Peyer's patch (tissue), 4 donors: Measurements from ENCODE around the gene ADAMTS2. TPM values are rescaled to one million over a fixed set of nuclear protein-coding genes. Genes with fewer than 3 reads are reported as not detected.
A peak's percentile ranks its signal among the peaks of the same experiment; 100 is the strongest.

Experiments used
- DNase-seq, 3 donors: peaks; one replicate each; pipeline ENCODE4 v3.0.0-alpha.2; 2017 to 2019
- H3K27ac ChIP-seq, 4 donors: fragments of 200-600 bp; sonication (generic); one replicate each; pipeline ENCODE4 v1.5.1; 2016 to 2019
- H3K27me3 ChIP-seq, 2 donors: fragments of 200-600 bp; sonication (generic); one replicate each; pipeline ENCODE4 v1.5.1; 2019
- H3K36me3 ChIP-seq, 3 donors: fragments of 200-600 bp; sonication (generic); one replicate each; pipeline ENCODE4 v1.5.1; 2016 to 2019
- H3K4me1 ChIP-seq, 4 donors: fragments of 200-600 bp; sonication (generic); one replicate each; pipeline ENCODE4 v1.5.1; 2016 to 2019
- H3K4me3 ChIP-seq, 4 donors: fragments of 200-600 bp; sonication (generic); 1 replicate in 3 of 4; 2 replicates in 1 of 4; pipeline ENCODE4 v1.5.1; 2016 to 2019; ENCODE audit warnings: mild to moderate bottlenecking in 1 of 4
- H3K9me3 ChIP-seq, 4 donors: fragments of 200-600 bp; sonication (generic); one replicate each; pipeline ENCODE4 v1.5.1; 2016 to 2019; ENCODE audit warnings: mild to moderate bottlenecking in 1 of 4
- CTCF ChIP-seq, 6 experiments: fragments of 450-650 bp in 4 of 6; fragments of 200-600 bp in 2 of 6; sonication (generic) in 1 of 6; IDR thresholded peaks; one replicate each; pipeline ENCODE4 v1.5.1; 2017 to 2019; ENCODE audit warnings: antibody characterized with exemption in 6 of 6, mild to moderate bottlenecking in 3 of 6, moderate library complexity in 1 of 6
- POLR2A ChIP-seq, 2 donors: fragments of 450-650 bp; IDR thresholded peaks; one replicate each; pipeline ENCODE4 v1.5.1; 2017; ENCODE audit warnings: antibody characterized with exemption in 2 of 2, mild to moderate bottlenecking in 2 of 2, moderate library complexity in 2 of 2
- total RNA-seq, 4 donors: library from RNA; depleted of rRNA; stranded (reverse); fragments of >200 nt; gene quantifications; one replicate each; pipeline ENCODE4 v1.1.0, GENCODE V29; 2016

The ADAMTS2 gene
- total RNA-seq, 4 donors from 2014 or later = 5.3 to 90.0 (median 9.5) TPM

GRCh38 chr5:179223961-179224360 lies 121.3 kb downstream of the ADAMTS2 start:
- peak in 2 of 3 donors; percentile 15 to 24 for DNase-seq
- Histone ChIP-seq H3K4me1 (no peaks in the 10 kb centered on the region), H3K27me3 (no peaks in the 10 kb centered on the region), H3K9me3 (no peaks in the 10 kb centered on the region), H3K36me3 (no peaks in the 10 kb centered on the region), H3K27ac (no peak overlapping the region), H3K4me3 (no peak overlapping the region)
- TF ChIP-seq POLR2A (IDR thresholded peaks at IDR 0.05) (no peak), CTCF (IDR thresholded peaks at IDR 0.05) (no peak)

DNA sequence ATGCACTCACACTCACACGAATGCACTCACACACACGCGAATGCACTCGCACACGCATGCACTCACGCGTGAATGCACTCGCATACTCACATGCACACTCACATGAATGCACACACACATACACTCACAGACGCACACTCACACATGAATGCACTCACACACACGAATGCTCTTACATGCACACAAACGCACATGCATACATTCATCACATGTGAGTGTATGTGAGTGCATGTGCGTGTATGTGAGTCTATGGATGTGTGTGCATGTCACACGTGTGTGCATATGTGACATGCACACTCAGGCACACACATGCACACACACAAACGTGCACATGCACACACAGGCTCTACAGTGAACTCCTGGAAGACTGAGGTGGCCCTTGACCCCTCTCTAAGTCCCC lies 121.7 kb downstream of the ADAMTS2 start:
- H3K27ac ChIP-seq = no peak overlapping the region
- H3K36me3 ChIP-seq = no peaks in the 10 kb centered on the region
- no peak for TF ChIP-seq POLR2A (IDR thresholded peaks at IDR 0.05)
- no peak for TF ChIP-seq CTCF (IDR thresholded peaks at IDR 0.05)
- DNase-seq = peak in 1 of 3 donors; percentile 15
- H3K27me3 ChIP-seq = no peaks in the 10 kb centered on the region
- H3K4me1 ChIP-seq = no peaks in the 10 kb centered on the region
- no peaks in the 10 kb centered on the region for H3K9me3 ChIP-seq
- no peak overlapping the region for H3K4me3 ChIP-seq

GRCh38 chr5:179222246-179223017 lies 122.8 kb downstream of the ADAMTS2 start:
- TF ChIP-seq CTCF (IDR thresholded peaks at IDR 0.05) (no peak), POLR2A (IDR thresholded peaks at IDR 0.05) (no peak)
- H3K4me1 ChIP-seq = no peaks in the 10 kb centered on the region
- H3K4me3 ChIP-seq = no peak overlapping the region
- H3K9me3 ChIP-seq = no peaks in the 10 kb centered on the region
- DNase-seq = peak in 1 of 3 donors; percentile 35
- no peak overlapping the region for H3K27ac ChIP-seq
- H3K27me3 ChIP-seq = no peaks in the 10 kb centered on the region
- no peaks in the 10 kb centered on the region for H3K36me3 ChIP-seq

DNA sequence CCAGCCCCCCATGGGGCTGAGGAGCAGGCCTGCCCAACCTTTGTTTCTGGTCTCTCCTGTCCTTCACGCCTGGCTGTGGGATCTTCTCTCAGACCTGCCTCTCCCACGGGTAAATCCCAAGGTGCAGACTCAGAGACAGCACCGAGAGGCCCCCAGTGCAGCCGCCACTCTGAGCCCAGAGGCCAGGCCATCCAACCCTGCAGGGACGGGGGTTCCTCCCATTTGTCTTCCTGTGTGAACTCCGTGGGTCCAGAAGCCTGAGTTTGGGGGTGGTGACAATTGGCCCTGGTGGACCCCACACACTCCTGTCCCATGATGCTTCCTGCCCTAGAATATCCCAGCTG lies 123.4 kb downstream of the ADAMTS2 start:
- Histone ChIP-seq H3K4me3 (no peak overlapping the region), H3K36me3 (no peaks in the 10 kb centered on the region), H3K4me1 (no peaks in the 10 kb centered on the region), H3K9me3 (no peaks in the 10 kb centered on the region), H3K27me3 (no peaks in the 10 kb centered on the region), H3K27ac (no peak overlapping the region)
- no peak for TF ChIP-seq POLR2A (IDR thresholded peaks at IDR 0.05)
- TF ChIP-seq CTCF (IDR thresholded peaks at IDR 0.05) = no peak
- DNase-seq = peak in 1 of 3 donors; percentile 20

DNA sequence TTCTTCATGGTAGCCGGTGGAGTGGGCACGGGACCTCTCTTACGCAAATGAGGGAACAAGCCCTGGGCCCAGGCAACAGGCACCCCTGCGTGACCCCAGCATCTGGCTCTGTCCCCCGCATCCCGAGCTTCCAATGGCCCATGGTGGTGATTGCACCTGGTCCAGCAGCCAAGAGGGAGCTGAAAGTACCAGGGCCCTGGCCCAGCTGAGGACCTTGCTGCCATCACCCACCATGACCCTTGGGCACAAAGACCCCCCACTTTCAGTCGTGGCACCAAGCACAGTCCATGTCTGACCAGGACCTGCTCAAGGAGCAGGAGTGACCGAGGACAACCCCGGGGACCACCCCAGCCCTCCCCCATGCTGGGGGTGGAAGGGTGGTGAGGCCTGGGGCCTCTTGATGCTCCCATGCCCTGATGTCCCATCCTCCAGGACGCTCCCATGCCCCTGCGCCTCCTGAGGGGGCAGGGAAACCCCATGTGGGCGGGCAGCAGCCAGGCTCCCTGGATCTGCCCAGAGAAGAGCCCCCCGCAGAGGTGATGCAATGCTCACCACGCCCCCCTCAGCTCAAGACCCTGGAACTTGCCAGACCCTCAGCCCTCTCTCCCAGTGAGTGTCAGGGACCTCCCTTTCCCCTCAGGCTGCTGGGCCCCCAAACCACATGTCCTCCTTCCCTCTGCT lies 123.9 kb downstream of the ADAMTS2 start:
- Histone ChIP-seq H3K27me3 (no peaks in the 10 kb centered on the region), H3K4me3 (no peak overlapping the region), H3K36me3 (no peaks in the 10 kb centered on the region), H3K4me1 (no peaks in the 10 kb centered on the region), H3K27ac (no peak overlapping the region), H3K9me3 (no peaks in the 10 kb centered on the region)
- peak in 1 of 3 donors; percentile 34 for DNase-seq
- TF ChIP-seq CTCF (IDR thresholded peaks at IDR 0.05) = no peak
- TF ChIP-seq POLR2A (IDR thresholded peaks at IDR 0.05) = no peak
